Keratinocyte (primary cell): Measurements from ENCODE around the gene ELK3. TPM values are rescaled to one million over a fixed set of nuclear protein-coding genes. Genes with fewer than 3 reads are reported as not detected.

Experiments used
- DNase-seq: peaks from one replicate; pipeline ENCODE4 v3.0.0-alpha.2; 2011; ENCODE audit warnings: low read depth, missing footprints, low spot score
- FAIRE-seq: peaks from 2 replicates; lab custom pipeline; 2011; peaks lifted over from hg19 to GRCh38; lab: Jason Lieb, UNC
- H2AFZ ChIP-seq: 2 replicates; pipeline ENCODE4 v1.6.0; 2012; ENCODE audit warnings: low read length, control low read depth, inconsistent platforms; ENCODE audit not compliant: control insufficient read depth
- H3K27ac ChIP-seq: 2 replicates; pipeline ENCODE4 v1.5.1; 2011; ENCODE audit warnings: low read length; ENCODE audit not compliant: control insufficient read depth, insufficient read depth
- H3K27me3 ChIP-seq: 3 replicates; pipeline ENCODE4 v1.6.0; 2011; ENCODE audit warnings: low read length; ENCODE audit not compliant: control insufficient read depth, insufficient read depth; ENCODE audit errors: extremely low read depth
- H3K36me3 ChIP-seq, 2 experiments: 2 replicates in 1 of 2; 3 replicates in 1 of 2; pipeline ENCODE4 v1.5.1; 2011; ENCODE audit warnings: low read length in 2 of 2, mild to moderate bottlenecking in 1 of 2; ENCODE audit not compliant: control insufficient read depth in 2 of 2, insufficient read depth in 2 of 2; ENCODE audit errors: extremely low read depth in 1 of 2
- H3K4me1 ChIP-seq: 3 replicates; pipeline ENCODE4 v1.5.1; 2011; ENCODE audit warnings: low read length; ENCODE audit not compliant: control insufficient read depth, insufficient read depth; ENCODE audit errors: extremely low read depth
- H3K4me2 ChIP-seq: 3 replicates; pipeline ENCODE4 v1.6.0; 2011; ENCODE audit warnings: low read depth, low read length; ENCODE audit not compliant: control insufficient read depth, insufficient read depth; ENCODE audit errors: extremely low read depth
- H3K4me3 ChIP-seq, 3 experiments: fragments of 200-600 bp in 1 of 3; sonication (generic) in 1 of 3; 2 replicates in 2 of 3; 3 replicates in 1 of 3; pipeline ENCODE4 v1.5.1; 2011 to 2016; ENCODE audit warnings: low read length in 3 of 3, mild to moderate bottlenecking in 3 of 3, control low read depth in 2 of 3, inconsistent platforms in 1 of 3, low read depth in 1 of 3, mixed read lengths in 1 of 3, mixed run types in 1 of 3, moderate library complexity in 1 of 3; ENCODE audit not compliant: control insufficient read depth in 2 of 3, insufficient read depth in 2 of 3; ENCODE audit errors: extremely low read depth in 1 of 3
- H3K79me2 ChIP-seq: 2 replicates; pipeline ENCODE4 v1.6.0; 2012; ENCODE audit warnings: low read length; ENCODE audit not compliant: control insufficient read depth, insufficient read depth
- H3K9ac ChIP-seq: 3 replicates; pipeline ENCODE4 v1.6.0; 2011; ENCODE audit warnings: low read length; ENCODE audit not compliant: control insufficient read depth, insufficient read depth; ENCODE audit errors: extremely low read depth
- H3K9me1 ChIP-seq: 3 replicates; pipeline ENCODE4 v1.6.0; 2011; ENCODE audit warnings: low read length; ENCODE audit not compliant: control insufficient read depth, insufficient read depth; ENCODE audit errors: extremely low read depth
- H3K9me3 ChIP-seq: 2 replicates; pipeline ENCODE4 v1.5.1; 2012; ENCODE audit warnings: low read depth, low read length; ENCODE audit not compliant: control insufficient read depth
- H4K20me1 ChIP-seq: 3 replicates; pipeline ENCODE4 v1.6.0; 2011; ENCODE audit warnings: low read length; ENCODE audit not compliant: control insufficient read depth, insufficient read depth; ENCODE audit errors: extremely low read depth
- EZH2 ChIP-seq: IDR thresholded peaks from one replicate; pipeline ENCODE4 v1.6.1; 2012; ENCODE audit warnings: inconsistent platforms, mild to moderate bottlenecking, low read length, moderate library complexity
- dilution Hi-C: fragments of 300-500 bp; cut with MboI; formaldehyde crosslinking; loops from one replicate; pipeline ENCODE4 v1.7.0; 2020; ENCODE audit warnings: low sequenced_read_pairs; ENCODE audit not compliant: extremely low pct_ligation_motif_present
- polyA plus RNA-seq, 5 experiments: library from polyadenylated mRNA; depleted of rRNA in 3 of 5; stranded (reverse) in 3 of 5; stranded (forward) in 1 of 5; unstranded in 1 of 5; fragments of >200 nt; gene quantifications; 1 replicate in 1 of 5; 2 replicates in 3 of 5; 3 replicates in 1 of 5; pipeline versions ENCODE4 v1.2.1 to v1.2.3, GENCODE V29; 2011 to 2012; ENCODE audit warnings: missing spikeins in 2 of 5, low read depth in 1 of 5, low replicate concordance in 1 of 5
- TF ChIP-seq, protein P1 (sequence below), 3 experiments: IDR thresholded peaks in 1 of 3; conservative IDR thresholded peaks in 1 of 3; optimal IDR thresholded peaks in 1 of 3; 2 replicates in 2 of 3; 3 replicates in 1 of 3; pipeline versions ENCODE3 to v1.5.1; 2011; ENCODE audit warnings: low read length in 3 of 3, mild to moderate bottlenecking in 3 of 3, moderate library complexity in 2 of 3, control low read depth in 1 of 3, inconsistent platforms in 1 of 3; ENCODE audit not compliant: insufficient read depth in 2 of 3; ENCODE audit errors: extremely low read depth in 1 of 3

ELK3 gene
- polyA plus RNA-seq, 1 donor (not counting 4 experiments of a cell fraction or from before 2014, with no cell fraction given) = 28.2 TPM

DNA sequence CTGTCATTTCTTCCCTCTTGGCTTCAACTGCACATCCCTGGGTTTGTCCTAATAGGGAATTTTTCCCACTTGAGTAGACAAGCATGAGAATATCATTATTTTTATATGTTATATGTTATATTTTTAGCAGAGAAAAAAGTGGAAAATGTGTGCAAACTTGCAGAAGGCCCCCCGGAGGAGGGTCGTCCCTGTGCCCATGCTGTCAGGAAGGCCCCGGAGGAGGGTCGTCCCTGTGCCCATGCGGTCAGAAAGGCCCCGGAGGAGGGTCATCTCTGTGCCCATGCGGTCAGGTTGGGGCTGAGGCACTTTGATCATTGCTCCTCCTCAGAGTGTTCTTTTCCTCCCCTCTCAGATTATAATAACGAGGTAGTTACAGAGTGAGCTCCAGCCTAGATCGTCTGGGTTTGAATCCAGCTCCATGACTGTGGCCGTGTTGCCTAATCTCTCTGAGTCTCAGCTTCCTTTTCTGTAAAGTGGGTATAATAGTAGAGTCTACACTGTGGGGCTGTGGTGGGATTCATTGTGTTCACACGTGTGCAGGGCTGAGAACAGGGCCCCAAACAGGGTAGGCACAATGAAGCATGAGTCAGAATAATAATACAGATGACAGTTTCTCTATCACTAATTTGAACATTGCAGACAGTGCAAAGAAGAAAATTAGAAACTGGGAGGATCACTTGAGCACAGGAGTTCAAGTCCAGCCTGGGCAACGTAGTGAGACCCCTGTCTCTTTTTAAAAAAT lies 33.4 kb downstream of the ELK3 start:
- Histone ChIP-seq H3K9me3 (no peaks in the 10 kb centered on the region), H3K27ac (no peak overlapping the region), H3K27me3 (no peaks in the 10 kb centered on the region), H3K4me2 (no peak overlapping the region), H3K9me1 (no peaks in the 10 kb centered on the region), H3K9ac (no peak overlapping the region), H3K36me3 (peaks cover 22 to 56% of the 10 kb centered on the region in 2 experiments), H3K79me2 (peaks cover 77% of the 10 kb centered on the region), H4K20me1 (peaks cover 2% of the 10 kb centered on the region), H3K4me3 (no peak overlapping the region), H2AFZ (no peak overlapping the region), H3K4me1 (peaks cover 19% of the 10 kb centered on the region)
- no peak for FAIRE-seq
- dilution Hi-C loops = no loop called here
- DNase-seq = no peak
- TF ChIP-seq, protein P1, sequence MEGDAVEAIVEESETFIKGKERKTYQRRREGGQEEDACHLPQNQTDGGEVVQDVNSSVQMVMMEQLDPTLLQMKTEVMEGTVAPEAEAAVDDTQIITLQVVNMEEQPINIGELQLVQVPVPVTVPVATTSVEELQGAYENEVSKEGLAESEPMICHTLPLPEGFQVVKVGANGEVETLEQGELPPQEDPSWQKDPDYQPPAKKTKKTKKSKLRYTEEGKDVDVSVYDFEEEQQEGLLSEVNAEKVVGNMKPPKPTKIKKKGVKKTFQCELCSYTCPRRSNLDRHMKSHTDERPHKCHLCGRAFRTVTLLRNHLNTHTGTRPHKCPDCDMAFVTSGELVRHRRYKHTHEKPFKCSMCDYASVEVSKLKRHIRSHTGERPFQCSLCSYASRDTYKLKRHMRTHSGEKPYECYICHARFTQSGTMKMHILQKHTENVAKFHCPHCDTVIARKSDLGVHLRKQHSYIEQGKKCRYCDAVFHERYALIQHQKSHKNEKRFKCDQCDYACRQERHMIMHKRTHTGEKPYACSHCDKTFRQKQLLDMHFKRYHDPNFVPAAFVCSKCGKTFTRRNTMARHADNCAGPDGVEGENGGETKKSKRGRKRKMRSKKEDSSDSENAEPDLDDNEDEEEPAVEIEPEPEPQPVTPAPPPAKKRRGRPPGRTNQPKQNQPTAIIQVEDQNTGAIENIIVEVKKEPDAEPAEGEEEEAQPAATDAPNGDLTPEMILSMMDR (optimal IDR thresholded peaks at IDR 0.05 in 1 of 3, IDR thresholded peaks at IDR 0.05 in 1 of 3, conservative IDR thresholded peaks at IDR 0.05 in 1 of 3; ENCODE audit: extremely low read depth in 1 of 3, insufficient read depth in 2 of 3, low read length in 3 of 3) = no peak
- no peak for TF ChIP-seq EZH2

DNA sequence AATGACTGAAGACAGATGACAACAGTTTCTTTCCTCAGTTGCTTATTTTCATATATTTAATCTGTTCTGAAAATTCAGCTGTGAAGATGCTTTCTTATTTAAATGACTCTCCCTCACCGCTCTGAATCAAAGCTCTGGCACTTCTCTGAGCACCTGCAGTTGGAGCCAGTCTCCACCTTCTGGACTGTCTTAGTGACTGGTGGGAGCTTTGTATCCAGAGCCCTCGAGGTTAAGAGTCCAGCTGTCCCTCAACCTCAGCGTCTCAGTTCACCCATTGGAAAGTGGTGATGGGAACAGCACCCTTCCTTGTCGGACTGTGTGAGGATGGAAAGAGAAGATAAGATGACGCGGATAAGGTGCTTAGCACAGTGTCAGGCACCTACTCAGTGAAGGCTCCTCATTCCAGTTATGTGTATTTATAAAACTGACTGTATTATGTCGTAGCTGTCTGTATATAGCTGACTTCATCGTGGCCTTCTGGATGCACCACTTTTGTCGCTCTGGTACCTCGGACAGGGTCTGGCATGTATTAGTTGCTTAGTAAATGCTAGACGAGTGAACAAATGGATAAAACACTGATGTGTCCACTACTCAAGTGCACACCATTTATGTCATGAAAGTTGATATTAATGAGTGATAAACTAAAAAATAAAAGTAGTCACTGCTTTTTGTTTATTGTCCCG lies 34.5 kb downstream of the ELK3 start:
- dilution Hi-C loops = no loop called here
- Histone ChIP-seq H3K4me1 (peaks cover 24% of the 10 kb centered on the region), H3K36me3 (peaks cover 19 to 47% of the 10 kb centered on the region in 2 experiments), H3K9me1 (peaks cover 1% of the 10 kb centered on the region), H2AFZ (no peak overlapping the region), H4K20me1 (no peaks in the 10 kb centered on the region), H3K4me2 (peak overlapping the region; percentile 1), H3K79me2 (peaks cover 77% of the 10 kb centered on the region), H3K27ac (peak overlapping the region; percentile 50), H3K4me3 (no peak overlapping the region), H3K27me3 (no peaks in the 10 kb centered on the region), H3K9me3 (no peaks in the 10 kb centered on the region), H3K9ac (no peak overlapping the region)
- DNase-seq = no peak
- no peak for FAIRE-seq
- TF ChIP-seq EZH2 = no peak
- TF ChIP-seq, protein P1 (optimal IDR thresholded peaks at IDR 0.05 in 1 of 3, IDR thresholded peaks at IDR 0.05 in 1 of 3, conservative IDR thresholded peaks at IDR 0.05 in 1 of 3; ENCODE audit: extremely low read depth in 1 of 3, insufficient read depth in 2 of 3, low read length in 3 of 3) = no peak
